Measurements from ENCODE around the gene ELP4.

The ELP4 gene

DNA sequence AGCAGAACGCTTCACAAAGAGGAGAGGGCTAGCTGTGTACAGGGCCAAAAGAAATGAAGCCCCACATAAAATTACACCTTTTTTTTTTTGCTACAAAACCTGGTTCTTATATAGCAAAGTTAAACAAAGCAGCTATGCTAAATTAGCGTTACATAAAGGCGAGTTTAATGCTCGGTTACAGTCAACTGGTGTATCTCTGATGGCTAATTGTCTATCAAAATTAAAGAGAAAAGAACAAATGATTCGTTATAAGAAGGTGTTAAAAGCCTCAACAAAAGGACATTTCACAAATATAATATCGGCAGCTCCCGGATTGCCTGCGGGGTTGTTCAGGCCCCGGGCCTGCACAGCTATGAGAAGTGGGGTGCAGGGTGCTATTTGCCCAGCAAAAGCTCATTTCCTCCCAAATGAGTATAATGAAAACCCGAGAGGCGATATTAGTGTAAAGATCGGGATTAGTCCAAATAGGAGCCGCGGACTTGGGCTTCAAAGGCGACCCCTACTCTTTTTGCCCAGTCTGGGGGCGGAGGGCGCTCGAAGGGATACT lies 314.8 kb downstream of the ELP4 start:
- DNase-seq (ENCODE audit: extremely low read depth, low read depth): no peak
- no peak overlapping the region for H3K4me3 ChIP-seq (replicated peaks; ENCODE audit: low read depth, low read length)

DNA sequence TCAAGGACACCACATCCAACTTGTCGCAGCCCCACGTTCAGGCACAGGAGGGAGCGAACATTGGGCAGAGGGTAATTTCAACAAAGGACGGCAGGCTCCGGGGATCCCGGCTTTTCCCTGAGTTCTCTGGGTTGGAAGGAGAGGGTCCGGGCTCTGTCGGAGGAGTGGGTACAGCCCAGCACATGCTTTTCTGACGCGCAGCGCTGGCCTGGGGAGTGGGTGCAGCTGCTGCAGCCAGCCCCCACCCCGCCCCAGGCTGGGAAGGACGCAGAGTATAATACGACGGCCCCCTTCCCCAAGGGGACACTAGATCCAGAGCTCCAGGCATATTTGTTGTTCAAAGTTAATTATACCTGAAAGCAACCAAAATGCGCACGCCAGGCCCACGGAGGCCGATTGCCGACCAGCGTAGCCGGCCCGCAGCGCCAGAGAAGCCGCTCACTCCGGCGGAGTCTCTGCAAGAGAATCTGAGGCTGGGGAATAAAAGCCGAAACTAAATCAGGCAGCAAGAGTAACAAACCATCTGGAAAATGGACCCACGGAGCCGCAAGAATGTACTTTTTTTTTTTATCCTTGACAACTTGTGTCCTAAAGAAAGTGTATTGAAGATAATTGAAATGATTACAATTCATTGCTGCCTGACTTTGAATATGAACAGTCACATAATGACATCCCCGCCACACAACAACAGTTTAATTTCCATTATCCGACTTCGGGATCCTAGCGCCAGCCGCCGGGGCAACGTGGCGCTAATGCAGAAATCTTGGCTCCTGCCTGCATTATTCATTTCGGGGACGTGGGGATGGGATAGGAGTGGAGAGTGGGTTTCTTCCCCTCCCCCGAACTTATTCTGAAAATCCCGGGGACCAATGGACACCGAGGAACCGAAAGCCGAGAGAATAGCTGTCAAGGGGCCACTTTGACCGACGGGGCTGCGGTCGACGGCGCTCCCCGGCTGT lies 315.6 kb downstream of the ELP4 start:
- no peak for DNase-seq (ENCODE audit: extremely low read depth, low read depth)
- TF ChIP-seq, protein P1, sequence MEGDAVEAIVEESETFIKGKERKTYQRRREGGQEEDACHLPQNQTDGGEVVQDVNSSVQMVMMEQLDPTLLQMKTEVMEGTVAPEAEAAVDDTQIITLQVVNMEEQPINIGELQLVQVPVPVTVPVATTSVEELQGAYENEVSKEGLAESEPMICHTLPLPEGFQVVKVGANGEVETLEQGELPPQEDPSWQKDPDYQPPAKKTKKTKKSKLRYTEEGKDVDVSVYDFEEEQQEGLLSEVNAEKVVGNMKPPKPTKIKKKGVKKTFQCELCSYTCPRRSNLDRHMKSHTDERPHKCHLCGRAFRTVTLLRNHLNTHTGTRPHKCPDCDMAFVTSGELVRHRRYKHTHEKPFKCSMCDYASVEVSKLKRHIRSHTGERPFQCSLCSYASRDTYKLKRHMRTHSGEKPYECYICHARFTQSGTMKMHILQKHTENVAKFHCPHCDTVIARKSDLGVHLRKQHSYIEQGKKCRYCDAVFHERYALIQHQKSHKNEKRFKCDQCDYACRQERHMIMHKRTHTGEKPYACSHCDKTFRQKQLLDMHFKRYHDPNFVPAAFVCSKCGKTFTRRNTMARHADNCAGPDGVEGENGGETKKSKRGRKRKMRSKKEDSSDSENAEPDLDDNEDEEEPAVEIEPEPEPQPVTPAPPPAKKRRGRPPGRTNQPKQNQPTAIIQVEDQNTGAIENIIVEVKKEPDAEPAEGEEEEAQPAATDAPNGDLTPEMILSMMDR (IDR thresholded peaks at IDR 0.05; ENCODE audit: low read depth, low read length, missing control alignments): no peak
- H3K4me3 ChIP-seq (replicated peaks; ENCODE audit: low read depth, low read length): no peak overlapping the region

More for the DNA sequence above, 314.8 kb downstream of the ELP4 start:
- TF ChIP-seq, protein P1 (IDR thresholded peaks at IDR 0.05; ENCODE audit: low read depth, low read length, missing control alignments): no peak

DNA sequence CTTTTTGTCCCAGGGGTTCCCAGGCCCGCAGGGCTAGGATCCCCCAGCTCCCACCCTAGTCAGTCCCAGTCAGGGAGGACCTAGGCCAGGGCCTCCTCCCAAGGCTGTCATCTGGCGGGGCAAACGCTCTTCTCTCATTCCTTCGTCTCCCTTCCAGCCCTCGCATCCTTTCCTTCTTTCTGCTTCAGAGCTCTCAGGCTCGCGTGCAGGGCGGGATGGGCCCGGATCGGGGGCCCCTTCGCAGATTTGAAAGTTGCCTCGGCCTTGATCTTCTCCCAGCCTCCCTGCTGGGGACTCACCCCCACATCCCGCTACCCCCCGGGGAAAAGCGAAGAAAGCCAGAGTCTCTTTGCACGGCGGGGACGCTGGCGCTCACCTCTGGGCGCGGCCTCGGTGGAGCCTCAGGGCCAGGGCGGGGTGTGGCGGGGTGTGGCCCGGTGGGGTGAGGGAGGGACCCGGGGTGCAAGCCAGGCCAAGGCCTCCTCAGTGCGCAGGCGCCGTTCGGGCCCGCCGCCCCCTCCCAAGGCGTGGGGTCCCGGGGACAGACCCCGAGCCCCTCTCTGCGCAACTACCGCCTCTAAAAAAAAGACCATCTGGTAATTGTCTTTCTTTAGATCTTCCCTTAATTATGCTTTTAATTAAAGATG lies 316.4 kb downstream of the ELP4 start:
- DNase-seq (ENCODE audit: extremely low read depth, low read depth): no peak
- no peak overlapping the region for H3K4me3 ChIP-seq (replicated peaks; ENCODE audit: low read depth, low read length)
- TF ChIP-seq, protein P1 (IDR thresholded peaks at IDR 0.05; ENCODE audit: low read depth, low read length, missing control alignments): no peak

DNA sequence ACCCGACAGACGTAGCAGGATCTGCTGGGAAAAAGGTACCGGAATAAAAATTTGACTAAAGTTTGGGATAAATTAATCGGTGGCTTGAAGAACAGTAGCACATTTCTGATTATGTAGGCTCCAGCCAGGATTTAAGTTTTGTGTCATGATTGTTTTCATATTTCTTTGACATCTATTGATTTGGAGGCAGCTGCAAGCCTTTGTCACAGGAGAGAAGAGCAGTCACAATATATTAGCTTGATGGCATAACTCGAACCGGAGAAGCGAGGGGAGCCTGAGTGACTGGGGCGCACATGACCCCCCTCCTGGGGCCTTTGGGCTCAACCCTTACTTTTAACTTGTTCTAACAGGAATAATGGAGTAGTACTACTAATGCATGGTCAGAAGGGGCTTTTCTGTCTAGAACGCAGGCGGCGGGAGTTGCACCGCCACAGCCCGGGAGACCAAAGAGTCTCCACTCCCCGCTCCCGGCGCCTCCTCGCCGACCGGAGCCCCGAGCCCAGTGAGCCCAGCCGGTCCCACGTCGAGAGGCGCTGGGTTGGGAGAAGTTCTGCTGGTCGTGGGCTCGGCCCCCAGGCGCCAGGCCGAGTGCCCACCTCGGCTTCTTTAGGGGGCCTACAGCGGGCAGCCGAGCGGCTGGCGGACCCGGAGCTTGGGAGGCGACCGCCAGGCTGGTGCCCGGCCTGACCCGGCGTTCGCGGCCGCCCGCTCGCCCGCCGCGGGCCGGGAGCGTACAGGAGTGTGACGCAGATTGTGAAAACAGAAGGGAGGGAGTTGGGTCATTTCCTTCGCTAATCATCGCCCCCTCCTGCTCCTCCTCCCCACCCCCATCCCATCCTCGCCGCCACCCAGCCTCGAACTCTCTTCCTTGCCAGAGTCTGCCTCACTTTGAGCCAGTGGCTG lies 317.2 kb downstream of the ELP4 start:
- TF ChIP-seq, protein P1 (IDR thresholded peaks at IDR 0.05; ENCODE audit: low read depth, low read length, missing control alignments): no peak
- H3K4me3 ChIP-seq (replicated peaks; ENCODE audit: low read depth, low read length): no peak overlapping the region
- no peak for DNase-seq (ENCODE audit: extremely low read depth, low read depth)

DNA sequence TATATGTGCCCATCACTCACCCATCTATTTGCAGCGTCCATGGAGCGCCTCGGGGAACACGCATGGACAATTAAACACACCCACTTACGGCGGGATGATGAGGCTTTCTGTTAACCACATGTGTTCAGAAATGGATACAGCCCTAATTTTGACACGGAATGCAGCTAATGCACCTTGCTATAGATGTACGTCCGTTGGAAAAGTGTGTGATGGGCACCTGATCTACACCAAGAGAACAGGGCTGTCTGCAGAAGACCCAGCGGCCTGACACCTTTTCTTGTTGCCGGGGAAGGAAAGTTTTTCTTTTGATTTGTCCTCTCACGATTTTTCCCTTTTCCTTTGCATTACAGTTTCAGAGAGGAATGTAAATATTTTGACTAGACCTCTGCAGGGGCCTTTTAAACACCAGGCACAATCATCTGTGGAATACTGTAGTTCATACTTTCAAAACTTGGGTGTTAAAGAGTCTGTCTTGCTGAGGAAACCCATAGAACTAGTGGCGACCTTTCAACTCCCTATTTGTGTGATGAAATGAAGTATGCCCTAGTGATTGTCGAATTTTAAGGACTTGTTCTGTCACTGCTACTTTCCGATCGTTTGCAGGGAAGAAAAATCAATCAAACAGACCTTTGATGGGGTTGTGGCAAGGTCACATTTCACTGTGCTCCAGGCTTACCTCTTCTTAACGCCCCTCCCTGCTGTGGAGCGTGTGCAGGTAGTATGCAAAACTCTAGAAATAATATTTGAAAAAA lies 318.1 kb downstream of the ELP4 start:
- no peak overlapping the region for H3K4me3 ChIP-seq (replicated peaks; ENCODE audit: low read depth, low read length)
- TF ChIP-seq, protein P1 (IDR thresholded peaks at IDR 0.05; ENCODE audit: low read depth, low read length, missing control alignments): no peak
- DNase-seq (ENCODE audit: extremely low read depth, low read depth): no peak
